Ramos (cell line): ENCODE measurements around the gene TLDC2.
"Not testable (repeated sequence)": the region's sequence is repeated elsewhere in the genome, so short reads cannot be mapped to it uniquely, and the experiment has no call there.

Experiments used
- in situ Hi-C: fragments of 300-500 bp; cut with MboI; formaldehyde crosslinking; loops from one replicate; pipeline ENCODE4 v1.14.3; 2022; ENCODE audit warnings: low sequenced_read_pairs; ENCODE audit not compliant: unreplicated experiment

The TLDC2 gene

GRCh38 chr20:36936761-36937401 lies 60.9 kb downstream of the TLDC2 start:
- in situ Hi-C loops = not testable (repeated sequence)

DNA sequence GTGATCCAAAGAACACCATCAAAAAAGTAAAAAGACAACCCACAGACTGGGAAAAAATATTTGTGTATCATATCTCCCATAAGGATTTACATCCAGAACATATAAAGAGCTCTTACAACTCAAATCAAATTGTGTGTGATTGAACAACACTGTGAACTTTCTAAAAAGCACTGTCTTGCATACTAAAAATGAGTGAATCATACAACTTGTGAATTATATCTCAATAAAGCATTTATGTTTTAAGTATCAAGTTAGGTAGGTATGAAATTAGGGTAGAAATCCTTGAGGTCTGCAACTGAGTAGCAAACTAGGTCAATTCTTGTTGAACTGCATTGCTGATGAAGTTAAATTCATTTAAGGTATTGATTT lies 61.4 kb downstream of the TLDC2 start:
- in situ Hi-C loops = no loop called here

GRCh38 chr20:36941401-36941835 lies 65.5 kb downstream of the TLDC2 start:
- in situ Hi-C loops = no loop called here
